T-helper 22 cell (primary cell): Measurements from ENCODE around the gene POLA1.

Experiments
- DNase-seq: peaks from one replicate; pipeline ENCODE4 v3.0.0-alpha.2; 2020; ENCODE audit warnings: low read depth

Gene POLA1

DNA sequence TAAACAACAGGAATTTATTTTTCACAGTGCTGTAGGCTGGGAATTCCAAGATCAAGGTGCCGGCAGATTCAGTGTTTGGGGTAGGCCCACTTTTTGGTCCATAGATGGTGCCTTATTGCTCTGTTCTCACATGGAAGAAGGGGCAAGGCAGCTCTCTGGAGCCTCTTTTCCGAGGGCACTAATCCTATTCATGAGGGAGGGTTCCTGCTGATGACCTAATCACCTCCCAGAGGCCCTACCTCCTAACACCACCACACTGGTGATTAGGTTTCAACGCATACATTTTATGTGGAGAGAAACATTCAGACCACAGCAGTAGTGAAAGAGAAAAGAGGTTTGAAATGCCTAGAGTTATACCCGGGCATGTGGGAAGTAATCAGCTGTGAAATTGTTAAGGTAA, 1.4 kb upstream of the POLA1 start:
- DNase-seq: no peak

GRCh38 chrX:24694825-24695224, 1.1 kb downstream of the POLA1 start:
- DNase-seq: no peak

- no peak for DNase-seq
These were observed 2.6 kb downstream of the POLA1 start for GRCh38 chrX:24696294-24696693.

DNA sequence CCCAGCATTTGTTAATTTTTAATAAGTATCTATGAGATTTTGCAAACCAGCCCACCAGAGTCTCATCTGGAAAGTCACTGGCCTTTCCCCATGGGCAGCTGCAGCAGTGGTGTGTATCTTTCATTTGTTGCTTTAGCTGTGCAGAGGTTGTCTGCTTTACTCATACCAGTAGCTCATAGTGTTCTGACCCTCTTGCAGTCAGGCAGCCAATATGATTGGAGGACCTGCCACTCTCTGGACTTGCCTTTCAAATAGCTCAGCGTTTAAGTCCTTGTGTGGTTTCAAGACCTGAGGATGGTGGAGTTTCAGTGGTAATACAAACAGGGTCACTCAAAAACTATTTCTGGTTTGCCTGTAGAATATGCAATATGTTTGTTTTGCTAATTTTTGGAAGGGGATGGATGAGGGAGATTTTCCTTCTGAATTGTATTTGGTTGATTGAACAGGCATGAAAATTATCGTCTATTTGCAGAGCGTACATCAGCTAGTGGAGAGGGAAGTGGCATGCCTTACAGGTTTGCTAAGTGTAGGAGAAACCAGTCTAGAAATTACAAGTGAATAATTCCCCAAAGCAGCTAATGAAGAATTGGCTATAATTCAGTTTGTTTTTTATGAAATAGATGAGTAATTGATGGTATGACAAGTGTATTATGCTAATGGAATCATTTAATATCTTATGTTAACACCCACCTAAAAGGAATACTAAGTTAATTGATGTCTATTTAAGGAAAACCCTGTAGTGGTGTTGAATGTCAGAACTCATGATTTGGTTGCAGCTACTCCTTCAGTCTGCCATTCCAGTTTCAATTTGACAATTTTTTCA, 8.9 kb downstream of the POLA1 start:
- DNase-seq: no peak

GRCh38 chrX:24703185-24703494, 9.4 kb downstream of the POLA1 start:
- no peak for DNase-seq

DNA sequence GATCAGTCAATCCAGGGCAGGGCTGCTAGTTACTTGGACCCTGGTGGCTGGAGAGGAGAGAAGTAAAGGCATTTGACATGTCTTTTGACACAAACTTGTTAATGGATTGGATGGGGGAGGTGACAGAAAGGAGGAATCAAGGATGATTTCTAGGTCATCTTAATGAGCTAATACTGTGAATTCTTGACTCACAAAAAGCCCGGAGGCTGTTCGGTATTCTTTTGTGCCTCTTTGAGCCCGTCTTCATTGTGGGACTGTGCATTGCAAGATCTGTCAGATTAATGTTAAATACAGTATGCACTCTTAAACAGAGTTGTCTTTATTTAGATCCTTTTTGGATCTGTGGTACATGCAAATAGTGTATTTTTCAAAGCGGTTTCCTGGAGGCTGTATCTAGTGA, 25.1 kb downstream of the POLA1 start:
- DNase-seq: no peak

- no peak for DNase-seq
These were observed 26.3 kb downstream of the POLA1 start for GRCh38 chrX:24720036-24720435.

- DNase-seq: no peak
These were observed 34.8 kb downstream of the POLA1 start for GRCh38 chrX:24728530-24728929.

- DNase-seq: no peak
These were observed 39.2 kb downstream of the POLA1 start for GRCh38 chrX:24732766-24733500.

DNA sequence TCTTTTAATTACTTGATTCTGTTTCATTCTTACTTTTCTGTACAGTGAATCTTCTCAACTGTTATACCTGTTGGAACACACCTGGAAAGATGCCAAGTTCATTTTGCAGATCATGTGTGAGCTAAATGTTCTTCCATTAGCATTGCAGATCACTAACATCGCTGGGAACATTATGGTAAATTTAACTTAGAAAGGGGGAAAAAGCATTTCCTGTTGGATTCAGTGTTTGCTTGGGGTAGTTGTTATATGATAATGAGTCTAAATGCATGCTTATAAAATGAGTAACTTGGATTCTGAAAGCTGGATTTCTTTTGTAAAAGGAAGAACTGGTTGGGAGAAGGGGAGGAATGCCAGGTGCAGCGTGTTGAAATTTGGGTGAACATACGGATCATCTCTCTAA, 47.6 kb downstream of the POLA1 start:
- no peak for DNase-seq

- DNase-seq: no peak
These were observed 54.5 kb downstream of the POLA1 start for GRCh38 chrX:24748196-24748595.

DNA sequence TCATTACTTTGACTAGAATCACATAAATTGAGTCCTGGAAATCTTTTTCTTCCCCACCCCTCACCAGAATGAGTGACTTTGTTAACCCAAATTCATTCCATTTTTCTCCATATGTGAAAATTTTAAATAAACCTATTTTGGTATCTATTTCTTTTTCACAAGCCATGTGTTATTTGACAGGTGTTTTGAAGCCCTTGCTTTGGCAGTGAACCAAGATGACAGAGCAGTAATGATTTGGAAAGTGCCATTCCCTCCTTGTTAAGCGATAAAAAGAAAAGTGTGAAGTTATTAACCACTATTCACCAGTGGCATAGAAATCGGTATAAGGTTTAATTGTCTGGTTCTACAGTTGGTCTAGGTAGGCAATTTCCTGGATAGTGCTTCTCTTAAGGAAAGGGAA, 66.1 kb downstream of the POLA1 start:
- no peak for DNase-seq

- DNase-seq: no peak
These were observed 66.8 kb downstream of the POLA1 start for GRCh38 chrX:24760363-24761000.

DNA sequence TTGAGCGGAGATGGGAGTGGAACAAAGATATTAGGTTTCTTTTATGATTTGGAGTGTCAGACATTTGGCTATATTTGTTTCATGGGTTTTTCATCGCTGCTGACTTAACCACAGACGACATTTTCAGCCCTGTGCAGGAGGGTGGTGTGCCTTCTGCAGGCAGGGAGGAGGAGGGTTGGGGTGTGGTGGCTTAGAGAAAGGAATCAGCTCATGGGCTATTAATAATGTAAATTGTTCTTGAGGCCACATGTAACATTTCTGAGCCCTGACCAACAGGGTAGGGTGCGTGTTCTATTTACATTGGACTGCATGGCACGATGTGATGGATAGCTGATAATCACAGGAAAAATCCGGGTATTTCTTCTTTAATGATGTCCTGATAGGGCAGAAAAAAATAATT, 67.6 kb downstream of the POLA1 start:
- no peak for DNase-seq

DNA sequence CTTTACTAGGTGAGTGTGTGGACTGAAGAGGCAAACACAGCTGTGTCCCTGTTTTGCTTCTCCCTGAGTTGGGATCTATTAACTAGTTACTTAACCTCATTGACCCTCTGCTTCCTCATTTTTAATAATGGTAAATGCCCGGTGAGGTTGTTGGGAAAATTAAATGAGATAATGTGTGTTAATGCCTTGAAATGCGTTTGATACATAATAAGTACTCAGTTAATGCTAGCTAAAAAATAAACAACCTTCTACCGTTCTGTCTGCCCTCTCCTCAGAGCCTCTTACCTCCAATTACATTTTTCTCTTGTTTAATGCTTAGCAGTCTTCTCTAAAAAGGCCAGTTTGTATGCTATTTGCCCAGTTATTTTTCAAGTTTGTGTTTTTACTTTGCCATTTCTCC, 70.3 kb downstream of the POLA1 start:
- DNase-seq: no peak

- no peak for DNase-seq
These were observed 73.8 kb downstream of the POLA1 start for GRCh38 chrX:24767557-24767956.

DNA sequence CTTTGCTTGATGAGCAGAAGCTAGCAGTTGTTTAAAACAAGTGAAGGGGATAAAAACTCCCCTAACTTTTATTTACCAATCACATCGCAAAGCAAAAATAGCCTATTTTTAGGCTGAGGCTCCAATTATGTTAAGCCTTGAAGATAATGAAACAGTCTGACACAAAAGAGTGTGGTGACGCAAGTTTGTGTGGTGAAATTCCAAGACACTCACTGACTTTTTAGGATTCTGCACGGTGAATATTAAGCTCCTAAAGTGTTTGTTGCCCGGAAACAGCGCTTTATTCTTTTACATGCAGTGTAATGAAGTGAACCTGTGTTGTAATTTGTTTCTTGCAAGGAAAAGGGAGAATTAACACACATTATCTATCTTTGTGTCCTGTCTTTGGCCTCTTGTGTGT, 74.8 kb downstream of the POLA1 start:
- DNase-seq: no peak

DNA sequence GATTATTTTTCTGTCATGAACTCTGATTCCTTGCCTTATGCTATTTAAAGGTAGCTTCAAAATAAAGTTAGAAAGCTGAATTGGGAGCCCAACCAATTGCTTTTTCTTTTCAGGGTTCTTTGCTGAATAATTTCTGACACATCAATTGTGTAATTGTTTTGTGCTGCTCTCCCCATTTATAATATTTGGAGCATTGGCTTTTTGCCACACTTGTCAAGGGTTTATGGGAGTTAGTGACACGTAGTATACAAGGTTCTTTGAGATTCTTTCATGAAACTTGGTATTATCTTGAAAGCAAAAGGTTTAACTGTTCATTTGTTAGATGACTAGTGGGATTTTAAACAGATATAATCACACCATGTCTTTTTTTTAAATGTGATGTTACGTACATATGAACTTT, 80.9 kb downstream of the POLA1 start:
- DNase-seq: no peak

GRCh38 chrX:24775891-24776290, 82.2 kb downstream of the POLA1 start:
- DNase-seq: no peak

DNA sequence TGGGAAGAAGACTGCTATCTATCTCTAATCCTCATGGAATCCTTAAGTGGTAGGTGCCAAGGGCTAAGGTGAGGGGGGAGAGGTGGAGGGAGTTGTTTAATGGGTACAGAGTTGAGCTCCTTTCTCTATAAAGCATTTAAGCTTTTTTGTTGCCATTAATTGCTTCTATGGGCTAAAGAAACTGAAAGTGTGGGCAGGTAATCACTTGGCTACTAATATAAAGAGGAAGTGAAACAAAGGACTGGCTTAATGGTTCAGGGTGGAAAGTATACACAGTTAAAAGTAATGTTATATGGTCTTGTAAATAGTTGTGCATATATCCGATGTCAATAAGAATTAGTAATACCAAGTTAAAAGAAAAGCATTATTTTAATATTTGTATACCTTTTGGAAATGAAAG, 83.9 kb downstream of the POLA1 start:
- no peak for DNase-seq

- DNase-seq: no peak
These were observed 88.3 kb downstream of the POLA1 start for GRCh38 chrX:24782011-24782410.

- DNase-seq: no peak
These were observed 95.3 kb downstream of the POLA1 start for GRCh38 chrX:24789047-24789446.

DNA sequence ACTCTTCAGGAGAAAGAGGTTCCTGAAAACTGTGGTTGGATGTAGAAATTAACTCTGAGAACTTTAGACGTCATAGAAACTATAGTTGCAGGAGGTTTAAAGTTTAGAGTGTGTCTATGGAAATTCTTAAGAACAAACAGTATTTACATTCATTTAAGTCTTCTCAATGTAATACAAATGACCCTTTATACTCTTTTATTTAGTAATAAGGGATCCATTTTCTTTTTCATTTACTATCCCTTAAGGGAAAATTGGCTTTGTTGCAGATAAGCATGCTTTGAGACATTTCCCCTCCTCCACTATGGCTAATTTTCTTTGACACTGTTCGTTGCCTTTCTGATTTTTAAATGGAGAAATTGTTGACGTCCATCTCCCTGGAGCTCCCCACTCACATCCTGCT, 96.4 kb downstream of the POLA1 start:
- no peak for DNase-seq
